Endometrial microvascular endothelial cells (primary cell): ENCODE data around the gene ISYNA1. TPM values are rescaled to one million over a fixed set of nuclear protein-coding genes. Genes with fewer than 3 reads are reported as not detected.

ENCODE experiments used
- in situ Hi-C: cut with HindIII; loops from 2 replicates; pipeline ENCODE4 v1.10.0; 2017; ENCODE audit warnings: low sequenced_read_pairs, low pct_unique_long_range_greater_than_20kb; ENCODE audit errors: inconsistent ontology term
- total RNA-seq: library from RNA; depleted of rRNA; stranded (reverse); fragments of >200 nt; gene quantifications from one replicate; pipeline ENCODE4 v1.2.3, GENCODE V29; 2015; ENCODE audit errors: inconsistent ontology term

The ISYNA1 gene
- total RNA-seq, 1 donor from 2014 or later = 22.4 TPM

DNA sequence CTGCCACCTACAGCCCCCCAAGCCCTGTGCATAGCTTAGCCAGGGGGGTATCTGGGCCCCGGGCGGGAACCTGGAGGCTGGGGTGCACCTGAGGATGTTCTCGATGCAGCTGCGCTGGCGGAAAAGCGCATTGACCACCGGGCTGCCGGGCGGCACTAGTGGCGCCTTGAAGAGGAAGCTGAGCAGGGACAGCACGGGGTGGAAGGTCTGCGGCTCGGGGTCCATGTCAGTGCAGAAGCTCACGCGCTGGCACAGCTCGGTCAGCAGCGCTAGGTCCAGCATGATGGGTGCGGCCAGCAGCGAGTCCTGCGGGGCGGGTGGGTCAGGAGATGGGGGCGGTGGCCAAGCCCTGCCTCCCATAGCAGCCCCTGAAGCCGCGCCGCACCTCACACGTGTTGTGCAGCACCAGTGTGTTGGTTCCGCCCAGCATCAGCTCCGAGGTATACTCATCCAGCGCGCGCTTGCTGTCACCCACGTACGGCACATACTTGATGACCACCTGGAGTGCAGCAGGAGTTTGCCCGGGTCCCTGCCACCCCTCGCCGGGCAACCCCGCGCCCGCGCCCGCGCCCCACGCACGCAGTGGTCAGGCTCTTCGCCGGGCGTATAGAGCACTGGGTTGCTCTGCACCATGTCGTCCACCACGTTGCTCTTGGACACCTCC, 2.6 kb downstream of the ISYNA1 start:
- in situ Hi-C loops = no loop called here

DNA sequence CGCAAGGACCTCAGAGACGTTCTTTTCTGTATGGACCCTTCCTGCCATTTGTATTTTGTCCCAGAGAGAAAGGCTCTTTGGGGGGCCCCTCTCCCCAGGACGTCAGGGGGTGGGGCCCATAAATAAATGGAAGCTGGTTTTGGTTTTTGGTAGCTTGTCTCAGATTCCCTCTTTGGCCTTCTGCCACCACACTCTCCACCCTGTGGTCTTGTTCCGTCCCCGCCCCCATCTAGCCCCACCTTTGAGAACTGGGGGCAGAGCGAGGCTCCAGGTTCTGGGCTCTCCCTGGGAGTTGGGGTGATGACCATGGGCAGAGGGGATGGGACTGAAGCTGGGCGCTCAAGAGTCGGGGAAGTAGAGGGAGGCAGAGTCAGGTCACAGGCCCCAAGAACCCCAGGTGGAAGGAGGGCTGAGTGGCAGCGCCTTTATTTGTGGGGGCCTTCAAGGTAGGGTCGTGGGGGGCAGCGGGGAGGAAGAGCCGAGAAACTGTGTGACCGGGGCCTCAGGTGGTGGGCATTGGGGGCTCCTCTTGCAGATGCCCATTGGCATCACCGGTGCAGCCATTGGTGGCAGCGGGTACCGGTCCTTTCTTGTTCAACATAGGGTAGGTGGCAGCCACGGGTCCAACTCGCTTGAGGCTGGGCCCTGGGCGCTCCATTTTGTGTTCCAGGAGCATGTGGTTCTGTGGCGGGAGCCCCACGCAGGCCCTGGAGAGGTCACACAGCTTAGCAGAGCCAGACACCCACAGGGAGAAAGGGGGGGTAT, 3.3 kb downstream of the ISYNA1 start:
- in situ Hi-C loops = no loop called here

- in situ Hi-C loops = no loop called here
These were observed 4.1 kb downstream of the ISYNA1 start for GRCh38 chr19:18433735-18434398.

GRCh38 chr19:18433015-18433691, 4.8 kb downstream of the ISYNA1 start:
- in situ Hi-C loops = no loop called here

- in situ Hi-C loops = no loop called here
These were observed 5.5 kb downstream of the ISYNA1 start for GRCh38 chr19:18432275-18433014.

DNA sequence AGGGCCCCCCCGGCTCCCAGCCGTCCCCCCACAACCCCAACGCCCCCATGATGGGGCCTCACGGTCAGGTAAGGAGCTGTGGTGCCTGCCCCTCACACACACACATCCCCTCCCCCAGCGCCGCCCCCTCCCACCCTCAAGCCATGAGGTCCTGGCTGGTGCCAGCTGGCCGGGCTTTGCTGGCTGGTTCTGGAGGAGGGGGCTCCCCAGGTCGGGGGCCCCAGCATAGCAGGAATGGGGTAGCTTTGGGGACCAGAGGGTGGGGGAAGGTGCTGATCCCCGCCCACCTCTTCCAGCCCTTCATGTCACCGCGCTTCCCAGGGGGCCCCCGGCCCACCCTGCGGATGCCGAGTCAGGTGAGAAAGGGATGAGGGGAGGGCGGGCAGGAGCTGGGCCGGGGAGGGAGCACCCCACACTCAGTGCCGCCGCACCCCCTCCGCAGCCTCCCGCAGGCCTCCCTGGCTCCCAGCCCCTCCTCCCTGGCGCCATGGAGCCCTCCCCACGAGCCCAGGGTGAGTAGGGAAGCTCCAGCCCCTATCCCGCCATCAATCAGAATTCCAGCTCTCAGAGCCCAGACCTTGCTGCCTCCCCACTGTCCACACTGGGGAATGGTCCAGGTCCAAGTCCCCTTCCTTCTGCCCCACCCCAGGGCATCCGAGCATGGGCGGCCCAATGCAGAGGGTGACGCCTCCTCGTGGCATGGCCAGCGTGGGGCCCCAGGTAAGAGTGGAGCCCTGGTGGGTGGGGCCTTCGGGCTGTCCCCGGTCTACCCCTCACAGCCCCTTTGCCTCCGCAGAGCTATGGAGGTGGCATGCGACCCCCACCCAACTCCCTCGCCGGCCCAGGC, 6.4 kb downstream of the ISYNA1 start:
- in situ Hi-C loops = no loop called here

GRCh38 chr19:18430417-18431144, 7.4 kb downstream of the ISYNA1 start:
- in situ Hi-C loops = no loop called here

- in situ Hi-C loops = no loop called here
These were observed 8.1 kb downstream of the ISYNA1 start for GRCh38 chr19:18429717-18430416.

GRCh38 chr19:18428787-18429674, 8.9 kb downstream of the ISYNA1 start:
- in situ Hi-C loops = no loop called here

- in situ Hi-C loops = no loop called here
These were observed 9.7 kb downstream of the ISYNA1 start for GRCh38 chr19:18428173-18428786.

DNA sequence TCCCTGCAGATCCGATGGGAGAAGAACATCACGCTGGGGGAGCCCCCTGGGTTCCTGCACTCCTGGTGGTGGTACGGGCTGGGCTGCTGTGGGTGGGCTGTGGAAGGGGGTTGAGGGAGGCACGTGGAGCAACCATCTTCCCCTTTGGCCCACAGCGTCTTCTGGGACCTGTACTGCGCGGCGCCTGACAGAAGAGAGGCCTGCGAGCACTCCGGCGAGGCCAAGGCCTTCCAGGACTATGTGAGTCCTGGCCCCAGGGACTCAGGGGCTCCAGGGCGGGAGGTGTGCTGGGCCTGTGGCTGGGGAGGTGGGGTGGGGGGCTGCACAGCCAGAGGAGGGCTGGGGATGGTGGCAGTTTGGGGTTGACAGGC, 10.2 kb downstream of the ISYNA1 start:
- in situ Hi-C loops = no loop called here

GRCh38 chr19:18427080-18427742, 10.7 kb downstream of the ISYNA1 start:
- in situ Hi-C loops = no loop called here

DNA sequence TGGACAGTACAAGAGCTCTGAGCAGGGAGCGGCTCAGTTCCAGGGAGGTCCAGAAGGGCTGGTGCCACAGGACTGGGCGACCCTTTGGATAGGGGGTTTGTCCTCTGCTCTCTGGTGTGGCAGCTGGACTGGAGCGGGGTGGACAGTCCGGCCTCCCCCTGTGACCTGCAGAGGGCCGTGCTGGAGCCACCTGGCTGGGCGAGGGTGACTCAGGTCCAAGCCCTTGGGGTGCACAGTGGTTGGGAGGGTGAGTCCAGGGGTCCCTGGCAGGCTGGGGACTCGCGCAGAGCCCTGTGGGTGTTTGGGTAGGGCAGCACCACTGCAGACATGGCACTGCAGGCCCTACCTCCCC, 11.5 kb downstream of the ISYNA1 start:
- in situ Hi-C loops = no loop called here

- in situ Hi-C loops = no loop called here
These were observed 12.2 kb downstream of the ISYNA1 start for GRCh38 chr19:18425515-18426415.
